HG03457 (cell line): ENCODE measurements around the gene SRPK1.

Source experiments
- ATAC-seq: cut with Tn5 transposase; IDR thresholded peaks from one replicate; pipeline ENCODE4 v1.9.1; 2021; ENCODE audit warnings: moderate number of reproducible peaks; ENCODE audit not compliant: unreplicated experiment

The SRPK1 gene

GRCh38 chr6:35786810-35787209, 134.1 kb downstream of the SRPK1 start:
- no peak for ATAC-seq

DNA sequence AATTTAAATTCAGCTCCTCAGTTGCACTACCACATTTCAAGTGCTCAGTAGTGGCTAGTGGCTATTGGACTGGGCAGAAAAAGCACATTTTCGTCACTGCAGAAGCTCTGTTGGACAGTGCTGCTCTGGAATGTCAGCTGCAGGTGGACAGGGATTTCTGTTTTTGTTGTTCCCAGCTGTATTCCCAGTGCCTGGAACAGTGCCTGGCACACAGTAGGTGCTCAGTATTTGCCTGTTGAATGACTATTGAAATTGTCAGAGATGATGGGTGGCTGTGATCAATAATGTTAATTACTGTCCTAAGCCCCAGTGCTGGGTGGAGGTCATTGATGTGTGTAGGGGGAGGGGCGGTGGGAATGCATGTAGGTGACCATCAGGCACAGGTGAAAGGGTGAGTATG, 134.6 kb downstream of the SRPK1 start:
- no peak for ATAC-seq

DNA sequence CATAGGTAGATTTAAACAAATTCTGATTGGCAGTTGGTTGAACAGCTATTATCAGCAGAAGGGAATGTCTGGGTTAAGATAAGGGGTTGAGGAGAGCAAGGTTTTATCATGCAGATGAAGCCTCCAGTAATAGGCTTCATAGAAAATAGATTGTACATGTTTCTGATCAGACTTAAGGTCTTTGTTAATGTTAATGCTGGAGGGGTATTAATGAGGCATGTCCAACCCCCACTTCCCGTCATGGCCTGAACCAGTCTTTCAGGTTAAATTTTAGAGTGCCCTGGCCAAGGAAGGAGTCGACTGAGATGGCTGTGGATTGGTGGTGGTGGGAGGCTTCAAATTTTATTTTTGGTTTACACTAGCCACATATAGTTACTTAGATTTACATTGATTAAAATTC, 136.7 kb downstream of the SRPK1 start:
- no peak for ATAC-seq
